GM19372 (cell line): ENCODE data around the gene TMEM266.

ENCODE experiments used
- ATAC-seq: cut with Tn5 transposase; IDR thresholded peaks from one replicate; pipeline ENCODE4 v1.9.1; 2021; ENCODE audit warnings: mild to moderate bottlenecking, low read depth, moderate library complexity; ENCODE audit not compliant: unreplicated experiment

Gene TMEM266

GRCh38 chr15:76199106-76200082 is 139.6 kb downstream of the TMEM266 start:
- ATAC-seq: no peak

- no peak for ATAC-seq
Observed at GRCh38 chr15:76200083-76200465, 140.3 kb downstream of the TMEM266 start.

GRCh38 chr15:76200641-76201105 is 140.9 kb downstream of the TMEM266 start:
- no peak for ATAC-seq

GRCh38 chr15:76201536-76202255 is 141.9 kb downstream of the TMEM266 start:
- ATAC-seq: no peak

- ATAC-seq: no peak
Observed at GRCh38 chr15:76203346-76204108, 143.7 kb downstream of the TMEM266 start.

- no peak for ATAC-seq
Observed at GRCh38 chr15:76204109-76204845, 144.5 kb downstream of the TMEM266 start.

- no peak for ATAC-seq
Observed at GRCh38 chr15:76204916-76205460, 145.2 kb downstream of the TMEM266 start.

- ATAC-seq: no peak
Observed at GRCh38 chr15:76206325-76206976, 146.7 kb downstream of the TMEM266 start.

- no peak for ATAC-seq
Observed at GRCh38 chr15:76208084-76208785, 148.4 kb downstream of the TMEM266 start.

- ATAC-seq: no peak
Observed at GRCh38 chr15:76208786-76209424, 149.1 kb downstream of the TMEM266 start.

GRCh38 chr15:76209523-76209922 is 149.7 kb downstream of the TMEM266 start:
- ATAC-seq: no peak

- ATAC-seq: no peak
Observed at GRCh38 chr15:76209942-76210341, 150.2 kb downstream of the TMEM266 start.

- ATAC-seq: no peak
Observed at GRCh38 chr15:76215634-76216033, 155.8 kb downstream of the TMEM266 start.

GRCh38 chr15:76217029-76217881 is 157.5 kb downstream of the TMEM266 start:
- no peak for ATAC-seq

- ATAC-seq: no peak
Observed at GRCh38 chr15:76217882-76218217, 158.1 kb downstream of the TMEM266 start.

GRCh38 chr15:76221085-76221767 is 161.4 kb downstream of the TMEM266 start:
- ATAC-seq: no peak

GRCh38 chr15:76222159-76222558 is 162.4 kb downstream of the TMEM266 start:
- no peak for ATAC-seq
